B cell (primary cell): ENCODE data around the gene ASTN1.

Experiments
- EZH2 ChIP-seq: IDR thresholded peaks from 2 replicates; pipeline ENCODE4 v1.6.1; 2012; ENCODE audit warnings: borderline replicate concordance, low read depth, mild to moderate bottlenecking, moderate library complexity, low read length; ENCODE audit not compliant: insufficient read depth, poor library complexity, severe bottlenecking
- TF ChIP-seq, protein P1 (sequence below): fragments of 200-600 bp; IDR thresholded peaks from one replicate; pipeline ENCODE4 v1.8.0; 2022; ENCODE audit warnings: antibody characterized with exemption, mild to moderate bottlenecking

DNA sequence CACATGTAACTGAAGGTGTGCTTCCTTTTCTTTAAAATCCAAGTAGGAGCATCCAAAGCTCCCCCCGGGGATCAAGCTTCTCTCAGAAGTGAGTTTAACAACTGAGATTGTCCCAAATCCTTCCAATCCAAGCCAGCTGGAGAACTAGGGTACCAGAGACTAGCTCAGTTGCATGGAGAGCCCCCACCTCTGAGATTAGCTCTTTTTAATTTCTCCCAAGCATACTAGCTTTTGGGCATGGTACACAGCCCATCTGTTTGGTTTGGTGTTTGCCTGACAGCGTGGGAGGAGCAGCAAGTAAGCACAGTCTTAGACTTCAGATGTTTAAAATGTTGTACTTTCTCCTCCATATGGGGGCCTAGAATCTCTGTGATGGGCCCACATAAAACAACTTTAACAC, 142.8 kb downstream of the ASTN1 start:
- TF ChIP-seq EZH2: no peak
- TF ChIP-seq, protein P1, sequence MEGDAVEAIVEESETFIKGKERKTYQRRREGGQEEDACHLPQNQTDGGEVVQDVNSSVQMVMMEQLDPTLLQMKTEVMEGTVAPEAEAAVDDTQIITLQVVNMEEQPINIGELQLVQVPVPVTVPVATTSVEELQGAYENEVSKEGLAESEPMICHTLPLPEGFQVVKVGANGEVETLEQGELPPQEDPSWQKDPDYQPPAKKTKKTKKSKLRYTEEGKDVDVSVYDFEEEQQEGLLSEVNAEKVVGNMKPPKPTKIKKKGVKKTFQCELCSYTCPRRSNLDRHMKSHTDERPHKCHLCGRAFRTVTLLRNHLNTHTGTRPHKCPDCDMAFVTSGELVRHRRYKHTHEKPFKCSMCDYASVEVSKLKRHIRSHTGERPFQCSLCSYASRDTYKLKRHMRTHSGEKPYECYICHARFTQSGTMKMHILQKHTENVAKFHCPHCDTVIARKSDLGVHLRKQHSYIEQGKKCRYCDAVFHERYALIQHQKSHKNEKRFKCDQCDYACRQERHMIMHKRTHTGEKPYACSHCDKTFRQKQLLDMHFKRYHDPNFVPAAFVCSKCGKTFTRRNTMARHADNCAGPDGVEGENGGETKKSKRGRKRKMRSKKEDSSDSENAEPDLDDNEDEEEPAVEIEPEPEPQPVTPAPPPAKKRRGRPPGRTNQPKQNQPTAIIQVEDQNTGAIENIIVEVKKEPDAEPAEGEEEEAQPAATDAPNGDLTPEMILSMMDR: no peak
